BE2C (cell line): Measurements from ENCODE around the gene SLC29A1.
"Not testable (repeated sequence)": the region's sequence is repeated elsewhere in the genome, so short reads cannot be mapped to it uniquely, and the experiment has no call there.

Experiments used
- DNase-seq: peaks from one replicate; pipeline ENCODE4 v3.0.0-alpha.2; 2020
- H3K27me3 ChIP-seq: fragments of 250-450 bp; sonication (Bioruptor Pico); 2 replicates; pipeline ENCODE4 v1.5.1; 2020; ENCODE audit warnings: mild to moderate bottlenecking
- H3K36me3 ChIP-seq: fragments of 250-450 bp; sonication (Bioruptor Pico); 2 replicates; pipeline ENCODE4 v1.5.1; 2020; ENCODE audit warnings: mild to moderate bottlenecking
- H3K4me1 ChIP-seq: fragments of 250-450 bp; sonication (Bioruptor Pico); 2 replicates; pipeline ENCODE4 v1.5.1; 2020
- H3K4me3 ChIP-seq: 2 replicates; pipeline ENCODE4 v1.5.1; 2011; ENCODE audit warnings: low read depth, low read length
- H3K9me3 ChIP-seq: fragments of 250-450 bp; sonication (Bioruptor Pico); 2 replicates; pipeline ENCODE4 v1.5.1; 2020
- CTCF ChIP-seq: IDR thresholded peaks from 2 replicates; pipeline ENCODE4 v1.5.1; 2012; ENCODE audit warnings: mild to moderate bottlenecking, low read depth, low read length

SLC29A1 gene

GRCh38 chr6:44228031-44228430 lies 4.6 kb downstream of the SLC29A1 start:
- H3K27me3 ChIP-seq: no peaks in the 10 kb centered on the region
- TF ChIP-seq CTCF: no peak
- no peak overlapping the region for H3K4me3 ChIP-seq
- no peaks in the 10 kb centered on the region for H3K9me3 ChIP-seq
- peaks cover 42% of the 10 kb centered on the region for H3K36me3 ChIP-seq
- peaks cover 19% of the 10 kb centered on the region for H3K4me1 ChIP-seq
- no peak for DNase-seq

- no peaks in the 10 kb centered on the region for H3K9me3 ChIP-seq
- H3K4me1 ChIP-seq: peaks cover 19% of the 10 kb centered on the region
These were observed 5.0 kb downstream of the SLC29A1 start for GRCh38 chr6:44228433-44228832.

DNA sequence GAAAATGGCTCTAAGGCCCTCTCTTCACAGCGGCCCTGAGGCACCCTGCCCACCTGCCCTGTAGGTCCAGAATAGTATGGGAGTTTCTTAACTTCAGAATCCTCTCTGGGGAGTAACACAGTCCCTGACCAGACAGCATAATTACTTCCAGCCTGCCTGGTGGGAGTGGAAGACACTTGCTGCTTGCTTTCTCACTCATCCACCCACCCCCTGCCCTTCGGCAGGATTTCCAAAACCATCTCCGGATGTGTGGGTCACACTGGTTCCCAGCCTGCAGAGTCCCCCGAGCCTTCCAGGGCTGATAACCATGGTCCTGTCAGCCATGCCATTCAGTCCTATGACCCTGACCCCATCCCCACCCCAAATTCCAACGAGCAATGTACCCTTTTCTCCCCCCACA lies 5.4 kb downstream of the SLC29A1 start:
- DNase-seq: no peak
- no peak overlapping the region for H3K4me3 ChIP-seq
- H3K27me3 ChIP-seq: no peaks in the 10 kb centered on the region
- peaks cover 50% of the 10 kb centered on the region for H3K36me3 ChIP-seq
- no peaks in the 10 kb centered on the region for H3K9me3 ChIP-seq
- TF ChIP-seq CTCF: no peak
- peaks cover 23% of the 10 kb centered on the region for H3K4me1 ChIP-seq

More at GRCh38 chr6:44228433-44228832, 5.0 kb downstream of the SLC29A1 start:
- TF ChIP-seq CTCF: no peak
- DNase-seq: no peak
- no peak overlapping the region for H3K4me3 ChIP-seq
- no peaks in the 10 kb centered on the region for H3K27me3 ChIP-seq
- peaks cover 46% of the 10 kb centered on the region for H3K36me3 ChIP-seq

DNA sequence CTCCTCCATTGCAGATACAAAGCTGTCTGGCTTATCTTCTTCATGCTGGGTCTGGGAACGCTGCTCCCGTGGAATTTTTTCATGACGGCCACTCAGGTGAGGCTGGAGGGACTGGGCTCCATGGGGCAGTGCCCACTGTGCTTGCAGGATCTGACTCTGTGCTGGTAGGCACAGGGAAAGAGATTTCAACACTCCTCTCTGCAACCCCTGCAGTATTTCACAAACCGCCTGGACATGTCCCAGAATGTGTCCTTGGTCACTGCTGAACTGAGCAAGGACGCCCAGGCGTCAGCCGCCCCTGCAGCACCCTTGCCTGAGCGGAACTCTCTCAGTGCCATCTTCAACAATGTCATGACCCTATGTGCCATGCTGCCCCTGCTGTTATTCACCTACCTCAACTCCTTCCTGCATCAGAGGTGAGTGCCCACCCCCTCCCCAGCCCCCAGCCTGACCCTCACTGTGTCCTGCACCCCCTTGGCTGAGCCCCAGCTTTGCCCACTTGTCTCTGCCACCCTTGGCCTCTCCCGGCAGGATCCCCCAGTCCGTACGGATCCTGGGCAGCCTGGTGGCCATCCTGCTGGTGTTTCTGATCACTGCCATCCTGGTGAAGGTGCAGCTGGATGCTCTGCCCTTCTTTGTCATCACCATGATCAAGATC lies 6.1 kb downstream of the SLC29A1 start:
- Histone ChIP-seq H3K4me3 (no peak overlapping the region), H3K27me3 (no peaks in the 10 kb centered on the region), H3K4me1 (peaks cover 30% of the 10 kb centered on the region), H3K36me3 (peaks cover 54% of the 10 kb centered on the region), H3K9me3 (no peaks in the 10 kb centered on the region)
- no peak for TF ChIP-seq CTCF
- no peak for DNase-seq

DNA sequence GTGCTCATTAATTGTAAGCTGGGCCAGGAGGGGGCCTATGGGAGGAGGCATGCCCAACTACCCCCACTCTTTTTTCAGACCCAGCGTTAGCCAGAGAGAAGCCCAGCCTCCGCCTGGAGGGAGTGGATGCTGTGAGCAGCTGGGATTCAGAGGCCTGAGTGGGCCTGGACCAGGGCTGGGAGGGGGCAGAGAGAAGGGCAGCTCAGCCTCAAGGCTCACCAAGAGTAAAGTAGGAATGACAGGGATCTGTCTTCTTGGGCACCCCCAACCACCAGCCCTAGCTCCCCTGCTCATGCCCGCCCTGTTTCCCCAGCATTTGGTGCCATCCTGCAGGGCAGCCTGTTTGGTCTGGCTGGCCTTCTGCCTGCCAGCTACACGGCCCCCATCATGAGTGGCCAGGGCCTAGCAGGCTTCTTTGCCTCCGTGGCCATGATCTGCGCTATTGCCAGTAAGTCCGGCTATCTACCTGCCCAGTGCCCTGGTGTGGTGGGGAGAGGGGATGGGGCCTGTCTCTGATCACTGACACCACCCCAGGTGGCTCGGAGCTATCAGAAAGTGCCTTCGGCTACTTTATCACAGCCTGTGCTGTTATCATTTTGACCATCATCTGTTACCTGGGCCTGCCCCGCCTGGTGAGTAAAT lies 6.8 kb downstream of the SLC29A1 start:
- Histone ChIP-seq H3K4me1 (peaks cover 36% of the 10 kb centered on the region), H3K4me3 (no peak overlapping the region), H3K9me3 (no peaks in the 10 kb centered on the region), H3K36me3 (peaks cover 61% of the 10 kb centered on the region), H3K27me3 (no peaks in the 10 kb centered on the region)
- DNase-seq: no peak
- TF ChIP-seq CTCF: no peak

- Histone ChIP-seq H3K4me1 (peaks cover 37% of the 10 kb centered on the region), H3K36me3 (peaks cover 67% of the 10 kb centered on the region)
- not testable (repeated sequence) for H3K4me3 ChIP-seq, H3K9me3 ChIP-seq, H3K27me3 ChIP-seq, DNase-seq
These were observed 8.0 kb downstream of the SLC29A1 start for GRCh38 chr6:44231426-44231825.
